Breast epithelium (tissue), 3 donors: ENCODE results near the gene NAALADL2.

Source experiments
- POLR2A ChIP-seq: fragments of 450-650 bp; IDR thresholded peaks from one replicate; pipeline ENCODE4 v1.6.1; 2016; ENCODE audit warnings: antibody characterized with exemption, mild to moderate bottlenecking, moderate library complexity
- POLR2AphosphoS5 ChIP-seq, 3 donors: sonication (generic); formaldehyde crosslinking; IDR thresholded peaks; one replicate each; pipeline ENCODE4 v1.6.1; 2017; ENCODE audit warnings: antibody characterized with exemption in 3 of 3
- TF ChIP-seq, protein P1 (sequence below), 3 donors: fragments of 450-650 bp; IDR thresholded peaks; one replicate each; pipeline ENCODE4 v1.5.1; 2016 to 2017; ENCODE audit warnings: antibody characterized with exemption in 3 of 3, mild to moderate bottlenecking in 3 of 3, moderate library complexity in 3 of 3

DNA sequence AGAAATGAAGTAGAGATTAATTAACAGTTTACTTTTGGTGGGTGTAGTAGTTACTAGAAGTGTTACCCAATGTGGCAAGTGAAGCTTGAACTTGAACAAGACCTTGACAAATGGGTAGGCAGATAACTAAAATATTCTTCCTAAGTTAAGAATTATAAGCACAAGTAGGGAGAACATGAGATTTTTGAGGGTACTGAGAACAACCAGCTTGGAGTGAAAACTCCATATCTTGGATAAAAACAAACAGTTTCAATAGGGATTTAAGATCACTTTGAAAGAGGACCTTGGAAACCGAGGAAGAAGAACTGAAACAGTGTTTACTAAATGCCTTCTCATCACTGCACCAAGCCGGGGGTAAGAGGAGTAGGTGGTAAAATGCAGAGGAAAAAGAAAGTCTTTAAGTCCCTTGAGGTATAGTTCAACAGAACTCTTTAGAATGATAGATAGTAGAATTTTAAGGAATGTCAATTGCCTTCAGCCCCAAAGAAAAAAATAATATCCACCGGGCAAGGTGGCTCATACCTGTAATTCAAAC, 496.7 kb downstream of the NAALADL2 start:
- TF ChIP-seq, protein P1, sequence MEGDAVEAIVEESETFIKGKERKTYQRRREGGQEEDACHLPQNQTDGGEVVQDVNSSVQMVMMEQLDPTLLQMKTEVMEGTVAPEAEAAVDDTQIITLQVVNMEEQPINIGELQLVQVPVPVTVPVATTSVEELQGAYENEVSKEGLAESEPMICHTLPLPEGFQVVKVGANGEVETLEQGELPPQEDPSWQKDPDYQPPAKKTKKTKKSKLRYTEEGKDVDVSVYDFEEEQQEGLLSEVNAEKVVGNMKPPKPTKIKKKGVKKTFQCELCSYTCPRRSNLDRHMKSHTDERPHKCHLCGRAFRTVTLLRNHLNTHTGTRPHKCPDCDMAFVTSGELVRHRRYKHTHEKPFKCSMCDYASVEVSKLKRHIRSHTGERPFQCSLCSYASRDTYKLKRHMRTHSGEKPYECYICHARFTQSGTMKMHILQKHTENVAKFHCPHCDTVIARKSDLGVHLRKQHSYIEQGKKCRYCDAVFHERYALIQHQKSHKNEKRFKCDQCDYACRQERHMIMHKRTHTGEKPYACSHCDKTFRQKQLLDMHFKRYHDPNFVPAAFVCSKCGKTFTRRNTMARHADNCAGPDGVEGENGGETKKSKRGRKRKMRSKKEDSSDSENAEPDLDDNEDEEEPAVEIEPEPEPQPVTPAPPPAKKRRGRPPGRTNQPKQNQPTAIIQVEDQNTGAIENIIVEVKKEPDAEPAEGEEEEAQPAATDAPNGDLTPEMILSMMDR (IDR thresholded peaks at IDR 0.05): no peak
- no peak for TF ChIP-seq POLR2A
- no peak for TF ChIP-seq POLR2AphosphoS5 (IDR thresholded peaks at IDR 0.05)
